WERI-Rb-1 (cell line): ENCODE results near the gene TMEM258.

ENCODE experiments used
- DNase-seq: peaks from one replicate; pipeline ENCODE4 v3.0.0-alpha.2; 2020
- H3K27ac ChIP-seq: fragments of 250-450 bp; sonication (Bioruptor Pico); 2 replicates; pipeline ENCODE4 v1.5.1; 2020; ENCODE audit warnings: mild to moderate bottlenecking, moderate library complexity
- H3K27me3 ChIP-seq: fragments of 250-450 bp; sonication (Bioruptor Pico); 2 replicates; pipeline ENCODE4 v1.5.1; 2021; ENCODE audit warnings: mild to moderate bottlenecking, low read depth, moderate library complexity; ENCODE audit not compliant: insufficient read depth, severe bottlenecking
- H3K36me3 ChIP-seq: fragments of 250-450 bp; sonication (Bioruptor Pico); 2 replicates; pipeline ENCODE4 v1.5.1; 2020; ENCODE audit warnings: mild to moderate bottlenecking, moderate library complexity
- H3K4me3 ChIP-seq: 2 replicates; pipeline ENCODE4 v1.5.1; 2011; ENCODE audit warnings: low read depth, mild to moderate bottlenecking, control low read depth, low read length
- H3K9me3 ChIP-seq: fragments of 250-450 bp; sonication (Bioruptor Pico); 2 replicates; pipeline ENCODE4 v1.5.1; 2021; ENCODE audit warnings: mild to moderate bottlenecking, moderate library complexity; ENCODE audit not compliant: severe bottlenecking
- TF ChIP-seq, protein P1 (sequence below): IDR thresholded peaks from 2 replicates; pipeline ENCODE4 v1.5.1; 2011; ENCODE audit warnings: low read depth, mild to moderate bottlenecking, control low read depth, inconsistent platforms, low read length

TMEM258 gene

DNA sequence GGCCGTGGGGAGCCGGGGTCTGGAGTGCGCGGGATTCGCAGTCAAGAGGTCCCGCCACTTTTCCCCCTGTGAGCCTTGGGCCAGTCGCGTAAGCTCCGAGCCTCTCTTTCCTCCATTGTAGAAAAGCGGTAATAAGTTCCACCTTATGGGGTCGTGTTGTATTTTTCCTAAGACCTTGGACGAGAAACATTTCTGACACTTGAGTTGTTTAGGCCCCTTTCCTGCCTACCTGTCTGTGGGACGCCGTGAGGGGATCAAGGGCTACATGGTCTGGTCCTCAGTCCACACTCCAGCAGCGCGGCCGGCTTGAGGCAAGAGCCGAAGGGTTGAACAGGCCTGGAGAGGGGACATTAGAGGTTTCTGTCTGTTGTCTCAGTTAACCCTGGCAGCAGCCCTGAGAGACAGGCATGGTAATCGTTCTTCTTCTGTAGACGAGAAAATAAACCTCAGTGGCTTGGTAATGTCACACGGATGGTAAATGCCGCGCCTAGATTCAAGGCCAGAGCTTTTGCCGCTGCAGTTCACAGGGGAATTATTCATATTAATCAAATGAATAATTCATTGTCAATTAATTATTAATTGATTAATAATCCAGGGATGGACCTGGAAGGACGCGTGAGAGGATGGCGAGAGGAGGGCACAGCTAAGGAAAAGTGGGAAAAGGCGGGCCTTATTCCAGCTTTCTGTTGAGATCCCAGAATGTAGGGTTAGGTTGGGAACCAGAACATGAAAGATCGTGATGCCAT lies 857 bp upstream of the TMEM258 start:
- Histone ChIP-seq H3K9me3 (no peaks in the 10 kb centered on the region), H3K4me3 (peak overlapping the region; percentile 98), H3K36me3 (peaks cover 74% of the 10 kb centered on the region), H3K27me3 (no peaks in the 10 kb centered on the region), H3K27ac (peak overlapping the region; percentile 100)
- peak; percentile 40 for DNase-seq
- TF ChIP-seq, protein P1, sequence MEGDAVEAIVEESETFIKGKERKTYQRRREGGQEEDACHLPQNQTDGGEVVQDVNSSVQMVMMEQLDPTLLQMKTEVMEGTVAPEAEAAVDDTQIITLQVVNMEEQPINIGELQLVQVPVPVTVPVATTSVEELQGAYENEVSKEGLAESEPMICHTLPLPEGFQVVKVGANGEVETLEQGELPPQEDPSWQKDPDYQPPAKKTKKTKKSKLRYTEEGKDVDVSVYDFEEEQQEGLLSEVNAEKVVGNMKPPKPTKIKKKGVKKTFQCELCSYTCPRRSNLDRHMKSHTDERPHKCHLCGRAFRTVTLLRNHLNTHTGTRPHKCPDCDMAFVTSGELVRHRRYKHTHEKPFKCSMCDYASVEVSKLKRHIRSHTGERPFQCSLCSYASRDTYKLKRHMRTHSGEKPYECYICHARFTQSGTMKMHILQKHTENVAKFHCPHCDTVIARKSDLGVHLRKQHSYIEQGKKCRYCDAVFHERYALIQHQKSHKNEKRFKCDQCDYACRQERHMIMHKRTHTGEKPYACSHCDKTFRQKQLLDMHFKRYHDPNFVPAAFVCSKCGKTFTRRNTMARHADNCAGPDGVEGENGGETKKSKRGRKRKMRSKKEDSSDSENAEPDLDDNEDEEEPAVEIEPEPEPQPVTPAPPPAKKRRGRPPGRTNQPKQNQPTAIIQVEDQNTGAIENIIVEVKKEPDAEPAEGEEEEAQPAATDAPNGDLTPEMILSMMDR, result no peak

DNA sequence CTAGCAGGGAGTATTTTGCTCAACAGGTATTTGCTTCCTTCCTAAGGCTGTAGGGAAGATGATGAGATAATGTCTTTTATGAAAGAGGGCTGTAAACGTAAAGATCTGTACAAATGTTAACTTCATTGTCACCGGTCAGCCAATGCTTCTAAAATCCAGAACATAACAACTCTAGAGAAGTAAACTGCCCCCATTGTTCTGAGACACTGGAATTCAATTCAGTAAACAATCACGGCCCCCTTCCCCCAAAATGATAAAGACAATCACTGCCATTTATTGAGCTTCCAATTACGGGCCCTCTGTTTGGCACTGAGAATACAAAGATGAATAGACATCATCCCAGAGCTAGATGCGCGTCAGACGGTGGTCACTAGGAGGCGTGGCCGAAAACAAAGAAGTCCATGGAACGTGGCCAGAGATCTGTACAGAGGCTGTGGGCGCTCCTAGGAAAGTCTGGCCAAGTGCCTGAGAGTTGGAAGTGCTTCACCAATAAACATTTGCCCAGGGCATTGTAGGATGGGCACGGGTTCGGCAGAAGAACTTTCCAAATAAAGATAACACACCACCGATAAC lies 576 bp downstream of the TMEM258 start:
- H3K36me3 ChIP-seq, result peaks cover 76% of the 10 kb centered on the region
- no peaks in the 10 kb centered on the region for H3K9me3 ChIP-seq
- TF ChIP-seq, protein P1, result peak; percentile 22; the same call in 1 of the 2 replicates
- H3K27ac ChIP-seq, result peak overlapping the region; percentile 100
- no peaks in the 10 kb centered on the region for H3K27me3 ChIP-seq
- DNase-seq, result peak; percentile 73
- peak overlapping the region; percentile 98 for H3K4me3 ChIP-seq

- Histone ChIP-seq H3K27ac (no peak overlapping the region; the same call in 1 of the 2 replicates), H3K27me3 (no peaks in the 10 kb centered on the region), H3K36me3 (peaks cover 55% of the 10 kb centered on the region), H3K4me3 (no peak overlapping the region), H3K9me3 (no peaks in the 10 kb centered on the region)
- peak; percentile 87 for DNase-seq
- TF ChIP-seq, protein P1, result peak; percentile 88
Observed at GRCh38 chr11:61787928-61788491, 4.4 kb downstream of the TMEM258 start.

DNA sequence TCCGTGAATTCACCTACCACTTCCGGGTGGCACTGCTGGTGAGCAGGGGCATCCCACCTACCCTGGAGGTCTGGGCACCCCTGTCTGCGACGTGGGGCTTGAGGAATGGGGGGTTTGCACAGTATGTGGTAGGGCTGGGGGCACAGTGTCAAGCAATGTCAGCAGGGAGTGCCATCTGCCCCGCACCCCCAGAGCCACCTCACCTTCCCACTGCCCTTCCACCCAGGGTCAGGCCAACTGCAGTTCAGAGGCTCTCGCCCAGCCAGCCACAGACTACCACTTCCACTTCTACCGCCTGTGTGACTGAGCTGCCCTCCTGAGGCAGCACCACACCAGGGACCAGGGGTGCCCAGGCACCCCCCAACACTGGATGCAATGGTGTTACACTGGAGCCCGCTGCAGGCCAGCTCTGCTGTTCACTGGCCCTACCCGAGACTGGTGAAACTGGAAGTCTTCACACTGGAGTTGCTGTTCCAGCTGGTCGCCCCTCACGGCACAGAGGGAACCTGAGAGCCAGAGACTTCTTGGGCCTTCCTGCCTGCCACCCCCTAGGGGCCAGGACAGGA lies 6.5 kb downstream of the TMEM258 start:
- no peaks in the 10 kb centered on the region for H3K9me3 ChIP-seq
- peaks cover 52% of the 10 kb centered on the region for H3K36me3 ChIP-seq
- TF ChIP-seq, protein P1, result no peak
- no peak overlapping the region for H3K4me3 ChIP-seq
- DNase-seq, result no peak
- H3K27ac ChIP-seq, result no peak overlapping the region
- no peaks in the 10 kb centered on the region for H3K27me3 ChIP-seq

- TF ChIP-seq, protein P1, result no peak
- H3K36me3 ChIP-seq, result peaks cover 44% of the 10 kb centered on the region
- H3K9me3 ChIP-seq, result no peaks in the 10 kb centered on the region
- H3K27ac ChIP-seq, result no peak overlapping the region
- no peak overlapping the region for H3K4me3 ChIP-seq
- H3K27me3 ChIP-seq, result no peaks in the 10 kb centered on the region
- DNase-seq, result no peak
Observed at GRCh38 chr11:61784506-61784805, 7.9 kb downstream of the TMEM258 start.
